ENCODE results near the gene TLDC2.
A peak's percentile ranks its signal among the peaks of the same experiment; 100 is the strongest.
"Not testable (repeated sequence)": the region's sequence is repeated elsewhere in the genome, so short reads cannot be mapped to it uniquely, and the experiment has no call there.

TLDC2 gene

DNA sequence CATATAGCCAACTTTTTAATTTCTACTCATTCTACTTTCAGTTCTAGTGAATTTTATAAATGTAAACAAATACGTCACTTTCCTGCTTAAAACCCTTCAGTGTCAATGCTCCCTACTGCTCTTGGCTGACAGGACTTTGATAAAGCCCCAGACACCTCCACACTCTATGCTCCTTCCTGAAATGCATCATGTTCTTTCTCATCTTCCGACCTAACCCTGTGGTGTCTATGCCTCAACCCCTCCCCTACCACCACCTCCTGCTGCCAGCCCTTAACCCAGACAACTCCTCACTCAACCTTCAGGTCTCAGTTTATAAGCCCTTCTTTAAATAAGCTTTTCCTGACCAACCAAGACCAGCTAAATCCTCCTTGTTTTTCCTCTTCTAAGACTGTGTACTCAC is 19.1 kb downstream of the TLDC2 start:
- no peak for TF ChIP-seq POLR2AphosphoS5 (IDR thresholded peaks at IDR 0.05; ENCODE audit: low read depth, low read length)
- no peak for TF ChIP-seq TAF1 (IDR thresholded peaks at IDR 0.05; ENCODE audit: low read depth, low read length)
- TF ChIP-seq PAX5 (IDR thresholded peaks at IDR 0.05; ENCODE audit: insufficient read depth, low read length, severe bottlenecking) = no peak
- no peak for TF ChIP-seq POLR2A (IDR thresholded peaks at IDR 0.05; ENCODE audit: low read depth, low read length)
- no peak for TF ChIP-seq SPI1 (IDR thresholded peaks at IDR 0.05; ENCODE audit: low read depth, low read length)
- no peak for TF ChIP-seq POU2F2 (IDR thresholded peaks at IDR 0.05; ENCODE audit: low read depth, low read length)
- DNase-seq (ENCODE audit: insufficient read length, low spot score) (no peak), FAIRE-seq (no peak)

DNA sequence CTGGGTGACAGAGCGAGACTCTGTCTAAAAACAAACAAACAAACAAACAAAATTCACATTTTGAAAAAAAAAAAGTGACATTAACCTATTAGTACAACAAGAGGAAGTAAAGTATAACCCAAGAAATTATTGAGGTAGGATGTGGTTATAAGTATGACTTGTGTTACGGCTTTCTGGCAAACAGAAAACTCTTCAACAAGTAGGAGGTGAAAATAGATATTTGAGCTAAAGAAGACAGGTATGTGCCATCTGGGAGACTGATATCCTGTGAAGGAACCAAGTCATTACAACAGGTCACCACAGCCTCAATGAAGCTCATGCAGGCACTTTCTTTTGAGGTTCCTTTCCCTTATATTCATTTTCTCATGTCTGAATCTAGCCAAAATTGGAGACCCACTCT is 28.8 kb downstream of the TLDC2 start:
- TF ChIP-seq POU2F2 (IDR thresholded peaks at IDR 0.05; ENCODE audit: low read depth, low read length) (no peak), TAF1 (IDR thresholded peaks at IDR 0.05; ENCODE audit: low read depth, low read length) (no peak)
- no peak for FAIRE-seq

DNA sequence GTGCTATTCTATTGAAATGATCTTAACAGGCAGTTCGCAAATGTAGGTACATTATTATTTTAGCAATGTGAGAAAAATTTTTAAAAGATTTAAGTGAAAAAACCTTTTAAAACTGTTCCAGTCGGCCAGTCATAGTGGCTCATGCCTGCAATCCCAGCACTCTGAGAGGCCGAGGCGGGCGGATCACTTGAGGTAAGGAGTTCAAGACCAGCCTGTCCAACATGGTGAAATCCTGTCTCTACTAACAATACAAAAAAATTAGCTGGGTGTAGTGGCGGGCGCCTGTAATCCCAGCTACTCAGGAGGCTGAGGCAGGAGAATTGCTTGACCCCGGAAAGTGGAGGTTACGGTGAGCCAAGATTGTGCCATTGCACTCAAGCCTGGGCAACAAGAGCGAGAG is 29.6 kb downstream of the TLDC2 start:
- DNase-seq (ENCODE audit: insufficient read length, low spot score); FAIRE-seq: not testable (repeated sequence)

More for the DNA sequence above, 28.8 kb downstream of the TLDC2 start:
- DNase-seq (ENCODE audit: insufficient read length, low spot score) = no peak

DNA sequence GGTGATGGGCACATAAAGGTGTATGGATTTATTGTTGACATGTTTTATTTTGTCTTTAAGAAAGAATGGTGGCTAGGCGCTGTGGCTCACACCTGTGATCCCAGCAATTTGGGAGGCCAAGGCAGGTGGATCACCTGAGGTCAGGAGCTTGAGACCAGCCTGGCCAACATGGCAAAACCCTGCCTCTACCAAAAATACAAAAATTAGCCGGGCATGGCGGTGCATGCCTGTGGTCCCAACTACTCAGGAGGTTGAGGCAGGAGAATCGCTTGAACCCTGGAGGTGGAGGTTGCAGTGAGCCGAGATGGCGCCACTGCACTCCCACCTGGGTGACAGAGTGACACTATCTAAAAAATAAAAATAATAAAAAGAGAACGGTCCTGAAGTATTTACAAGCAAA is 30.1 kb downstream of the TLDC2 start:
- FAIRE-seq; DNase-seq (ENCODE audit: insufficient read length, low spot score): not testable (repeated sequence)

DNA sequence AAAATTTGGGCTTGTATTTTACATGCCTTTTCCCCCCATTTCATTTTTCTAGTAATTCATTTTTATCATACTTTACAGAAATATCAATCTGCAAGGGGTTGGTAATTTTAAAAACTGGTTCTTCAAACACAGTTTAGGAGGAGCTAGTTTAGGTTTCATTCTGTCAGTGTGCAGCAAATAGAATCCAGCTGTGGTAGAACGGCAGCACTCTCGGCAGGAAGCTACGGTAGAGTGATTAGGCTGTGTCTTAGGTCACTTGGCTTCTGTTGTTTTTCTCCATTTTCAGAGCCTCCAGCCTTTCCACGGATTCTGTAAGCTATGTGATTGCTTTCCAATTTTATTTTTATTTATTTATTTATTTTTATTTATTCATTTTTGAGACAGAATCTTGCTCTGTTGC is 32.7 kb downstream of the TLDC2 start:
- DNase-seq (ENCODE audit: insufficient read length, low spot score) (no peak), FAIRE-seq (peak; percentile 50)
- TF ChIP-seq POLR2A (IDR thresholded peaks at IDR 0.05; ENCODE audit: low read depth, low read length) (no peak), POU2F2 (IDR thresholded peaks at IDR 0.05; ENCODE audit: low read depth, low read length) (no peak), POLR2AphosphoS5 (IDR thresholded peaks at IDR 0.05; ENCODE audit: low read depth, low read length) (no peak), PAX5 (IDR thresholded peaks at IDR 0.05; ENCODE audit: insufficient read depth, low read length, severe bottlenecking) (no peak), SPI1 (IDR thresholded peaks at IDR 0.05; ENCODE audit: low read depth, low read length) (no peak)

DNA sequence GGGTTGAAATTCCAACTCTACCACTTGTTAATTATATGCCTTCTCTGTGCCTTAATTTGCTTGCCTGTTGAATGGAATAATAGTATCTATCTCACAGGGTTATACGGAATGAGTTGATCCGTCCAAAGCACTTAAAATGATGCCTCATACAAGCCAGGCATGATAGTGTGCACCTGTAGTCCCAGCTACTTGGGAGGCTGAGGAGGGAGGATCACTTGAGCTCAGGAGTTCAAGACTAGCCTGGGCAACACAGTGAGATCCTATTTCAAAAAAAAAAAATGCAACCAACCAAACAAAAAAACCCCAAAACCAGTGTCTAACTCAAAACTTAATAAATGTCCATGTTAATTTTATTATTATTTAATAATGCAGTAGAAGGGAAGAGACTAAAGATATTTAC is 40.3 kb downstream of the TLDC2 start:
- DNase-seq (ENCODE audit: insufficient read length, low spot score) (no peak), FAIRE-seq (no peak)
- TF ChIP-seq SPI1 (IDR thresholded peaks at IDR 0.05; ENCODE audit: low read depth, low read length) (no peak), PAX5 (IDR thresholded peaks at IDR 0.05; ENCODE audit: insufficient read depth, low read length, severe bottlenecking) (no peak), TAF1 (IDR thresholded peaks at IDR 0.05; ENCODE audit: low read depth, low read length) (no peak), POU2F2 (IDR thresholded peaks at IDR 0.05; ENCODE audit: low read depth, low read length) (no peak), POLR2A (IDR thresholded peaks at IDR 0.05; ENCODE audit: low read depth, low read length) (no peak), POLR2AphosphoS5 (IDR thresholded peaks at IDR 0.05; ENCODE audit: low read depth, low read length) (no peak)

DNA sequence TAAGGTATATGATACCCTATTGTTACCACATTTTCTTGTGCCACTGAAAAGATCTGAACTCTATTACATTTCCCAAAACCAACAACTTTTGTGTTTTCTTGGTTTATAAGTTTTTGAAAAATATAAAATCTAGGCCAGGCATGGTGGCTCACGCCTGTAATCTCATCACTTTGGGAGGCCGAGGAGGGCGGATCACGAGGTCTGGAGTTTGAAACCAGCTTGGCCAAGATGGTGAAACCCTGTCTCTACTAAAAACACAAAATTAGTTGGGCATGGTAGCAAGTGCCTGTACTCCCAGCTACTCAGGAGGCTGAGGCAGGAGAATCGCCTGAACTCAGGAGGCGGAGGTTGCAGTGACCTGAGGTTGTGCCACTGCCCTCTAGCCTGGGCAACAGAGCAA is 41.3 kb downstream of the TLDC2 start:
- DNase-seq (ENCODE audit: insufficient read length, low spot score) = no peak
- TF ChIP-seq TAF1 (IDR thresholded peaks at IDR 0.05; ENCODE audit: low read depth, low read length) (no peak), POLR2AphosphoS5 (IDR thresholded peaks at IDR 0.05; ENCODE audit: low read depth, low read length) (no peak), POLR2A (IDR thresholded peaks at IDR 0.05; ENCODE audit: low read depth, low read length) (no peak), SPI1 (IDR thresholded peaks at IDR 0.05; ENCODE audit: low read depth, low read length) (no peak), PAX5 (IDR thresholded peaks at IDR 0.05; ENCODE audit: insufficient read depth, low read length, severe bottlenecking) (no peak), POU2F2 (IDR thresholded peaks at IDR 0.05; ENCODE audit: low read depth, low read length) (no peak)
- FAIRE-seq = no peak

DNA sequence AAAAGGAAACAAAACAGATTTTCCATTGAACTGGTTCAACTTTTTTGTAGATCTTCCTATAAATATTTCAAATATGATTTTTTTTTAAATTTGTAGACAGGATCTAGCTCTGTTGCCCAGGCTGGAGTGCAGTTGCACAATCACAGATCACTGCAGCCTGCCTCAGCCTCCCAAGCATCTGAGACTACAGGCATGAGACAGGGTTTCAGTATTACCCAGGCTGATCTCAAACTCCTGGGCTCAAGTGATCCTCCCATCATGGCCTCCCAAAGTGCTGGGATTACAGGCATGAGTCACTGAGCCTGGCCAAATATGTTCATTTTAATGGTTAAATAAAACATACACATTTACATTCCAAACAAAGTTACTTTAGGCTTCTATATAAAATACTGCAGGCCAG is 42.0 kb downstream of the TLDC2 start:
- no peak for DNase-seq (ENCODE audit: insufficient read length, low spot score)
- FAIRE-seq = no peak
- TF ChIP-seq POLR2AphosphoS5 (IDR thresholded peaks at IDR 0.05; ENCODE audit: low read depth, low read length) = no peak

DNA sequence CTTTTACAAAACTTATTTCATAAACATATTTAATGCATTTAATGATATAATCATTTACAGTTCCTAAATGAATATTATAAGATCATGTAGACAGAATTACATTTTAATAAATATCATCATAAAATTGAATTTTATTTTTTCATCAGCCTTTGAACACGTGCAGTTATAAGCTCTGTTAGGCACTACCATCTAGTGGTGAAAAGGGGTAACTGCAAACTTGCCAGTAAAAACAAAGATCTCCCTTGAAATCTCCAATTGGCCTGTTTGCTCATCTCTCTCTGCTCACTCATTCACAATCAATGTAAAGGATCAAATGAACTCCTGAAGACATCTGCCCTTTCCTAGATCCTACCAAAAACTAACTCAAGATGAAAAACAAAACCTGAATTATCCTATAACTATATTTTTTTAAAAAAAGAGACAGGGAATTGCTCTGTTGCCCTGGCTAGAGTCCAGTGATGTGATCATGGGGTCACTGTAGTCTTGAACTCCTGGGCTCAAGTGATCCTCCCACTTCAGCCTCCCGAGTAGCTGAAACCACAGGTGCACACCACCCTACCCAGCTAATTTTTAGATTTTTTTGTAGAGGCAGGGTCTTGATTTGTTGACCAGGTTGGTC is 43.9 kb downstream of the TLDC2 start:
- peak; percentile 25 for DNase-seq (ENCODE audit: insufficient read length, low spot score)
- TF ChIP-seq TAF1 (IDR thresholded peaks at IDR 0.05; ENCODE audit: low read depth, low read length) (no peak), SPI1 (IDR thresholded peaks at IDR 0.05; ENCODE audit: low read depth, low read length) (no peak), PAX5 (IDR thresholded peaks at IDR 0.05; ENCODE audit: insufficient read depth, low read length, severe bottlenecking) (no peak), POLR2AphosphoS5 (IDR thresholded peaks at IDR 0.05; ENCODE audit: low read depth, low read length) (no peak), POLR2A (IDR thresholded peaks at IDR 0.05; ENCODE audit: low read depth, low read length) (no peak), POU2F2 (IDR thresholded peaks at IDR 0.05; ENCODE audit: low read depth, low read length) (no peak)
- FAIRE-seq = peak; percentile 77

DNA sequence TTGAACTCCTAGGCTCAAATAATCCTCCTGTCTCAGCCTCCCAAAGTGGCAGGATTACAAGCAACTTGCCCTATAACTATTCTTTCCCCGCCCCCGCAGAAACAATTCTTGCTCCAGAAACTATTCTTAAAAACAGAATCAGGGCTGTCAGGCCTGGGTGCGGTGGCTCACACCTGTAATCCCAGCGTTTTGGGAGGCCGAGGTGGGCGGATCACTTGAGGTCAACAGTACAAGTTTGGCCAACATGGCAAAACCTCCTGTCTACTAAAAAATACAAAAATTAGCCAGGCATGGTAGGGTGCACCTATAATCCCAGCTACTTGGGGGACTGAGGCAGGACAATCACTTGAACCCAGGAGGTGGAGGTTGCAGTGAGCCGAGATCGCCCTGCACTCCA is 44.4 kb downstream of the TLDC2 start:
- FAIRE-seq = no peak
- DNase-seq (ENCODE audit: insufficient read length, low spot score) = no peak
- TF ChIP-seq POU2F2 (IDR thresholded peaks at IDR 0.05; ENCODE audit: low read depth, low read length) = no peak
- TF ChIP-seq POLR2A (IDR thresholded peaks at IDR 0.05; ENCODE audit: low read depth, low read length) = no peak
- TF ChIP-seq POLR2AphosphoS5 (IDR thresholded peaks at IDR 0.05; ENCODE audit: low read depth, low read length) = no peak
- no peak for TF ChIP-seq SPI1 (IDR thresholded peaks at IDR 0.05; ENCODE audit: low read depth, low read length)

DNA sequence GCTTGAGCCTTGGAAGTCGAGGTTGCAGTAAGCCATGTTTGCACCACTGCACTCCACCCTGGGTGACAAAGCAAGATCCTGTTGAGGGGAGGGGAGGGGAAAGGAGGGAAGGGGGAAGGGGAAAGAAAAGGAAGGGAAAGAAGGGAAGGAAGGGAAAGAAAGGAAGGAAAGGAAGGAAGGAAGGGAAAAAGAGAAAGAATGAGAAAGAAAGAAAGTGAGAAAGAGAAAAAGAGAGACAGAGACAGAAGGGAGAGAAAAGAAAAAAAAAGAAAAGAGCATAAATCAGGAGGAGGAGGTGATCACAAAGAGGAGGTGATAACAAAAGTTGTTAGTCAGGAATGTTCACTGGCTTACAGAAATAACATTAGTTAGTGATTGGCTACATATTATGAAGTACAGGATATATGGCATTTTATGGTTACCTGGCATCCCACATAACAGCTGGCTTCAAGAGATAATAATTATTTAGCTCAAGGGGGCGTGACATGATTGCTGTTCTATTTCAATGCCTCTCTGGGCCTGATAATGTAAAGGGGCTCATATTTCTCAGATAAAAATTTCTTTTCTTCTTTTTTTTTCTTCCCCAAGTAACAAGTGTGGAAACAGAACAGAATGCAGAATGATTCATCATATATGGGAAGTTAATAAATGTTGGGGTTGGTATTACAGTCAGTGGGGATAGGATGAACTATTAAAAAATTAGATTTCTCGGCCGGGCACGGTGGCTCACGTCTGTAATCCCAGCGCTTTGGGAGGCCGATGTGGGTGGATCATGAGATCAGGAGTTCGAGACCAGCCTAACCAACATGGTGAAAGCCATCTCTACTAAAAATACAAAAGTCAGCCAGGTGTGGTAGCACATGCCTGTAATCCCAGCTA is 48.5 kb downstream of the TLDC2 start:
- DNase-seq (ENCODE audit: insufficient read length, low spot score) = no peak
- FAIRE-seq = no peak
- TF ChIP-seq PAX5 (IDR thresholded peaks at IDR 0.05; ENCODE audit: insufficient read depth, low read length, severe bottlenecking) (no peak), SPI1 (IDR thresholded peaks at IDR 0.05; ENCODE audit: low read depth, low read length) (no peak), POLR2AphosphoS5 (IDR thresholded peaks at IDR 0.05; ENCODE audit: low read depth, low read length) (no peak), TAF1 (IDR thresholded peaks at IDR 0.05; ENCODE audit: low read depth, low read length) (no peak), POU2F2 (IDR thresholded peaks at IDR 0.05; ENCODE audit: low read depth, low read length) (no peak), POLR2A (IDR thresholded peaks at IDR 0.05; ENCODE audit: low read depth, low read length) (no peak)

Data from GM12891 (cell line).